HG02642 (cell line): ENCODE data around the gene DACT1.
A peak's percentile ranks its signal among the peaks of the same experiment; 100 is the strongest.

Source experiments
- ATAC-seq: cut with Tn5 transposase; IDR thresholded peaks from one replicate; pipeline ENCODE4 v1.9.1; 2021; ENCODE audit warnings: mild to moderate bottlenecking; ENCODE audit not compliant: unreplicated experiment, poor library complexity

The DACT1 gene

DNA sequence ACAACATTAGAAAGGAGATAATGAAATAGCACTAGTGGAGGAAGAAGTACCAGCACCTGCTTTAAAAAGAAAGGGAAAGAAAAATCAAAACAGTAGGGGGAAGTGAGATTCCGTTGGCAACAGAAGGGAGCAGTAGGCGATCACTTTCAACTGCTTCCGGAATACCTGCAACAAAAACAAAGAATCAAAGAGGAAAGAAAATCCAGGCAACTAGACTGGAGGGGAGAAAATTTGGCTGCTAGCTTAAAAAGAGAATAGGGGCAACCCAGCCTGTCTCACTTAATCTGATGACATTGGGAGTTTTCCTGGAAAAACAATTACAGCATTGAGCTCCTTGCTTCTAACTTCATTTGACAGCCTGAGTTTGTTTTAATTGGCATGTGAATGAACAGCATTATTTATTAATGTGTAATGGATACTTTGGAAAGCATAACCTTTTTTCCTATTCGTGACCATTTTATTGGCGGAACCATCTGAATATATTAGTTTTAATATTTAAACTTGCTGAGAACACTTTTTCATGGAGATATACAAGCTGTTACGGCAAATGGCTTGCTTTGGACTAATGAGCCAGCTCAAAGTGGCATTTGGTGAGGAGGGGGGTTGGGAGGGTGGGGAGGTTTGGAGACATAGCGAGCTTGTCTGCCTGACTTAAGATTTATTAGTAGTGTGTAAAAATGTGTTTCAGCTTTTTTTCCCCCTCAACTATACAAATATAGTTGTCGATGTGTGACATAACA lies 2.5 kb upstream of the DACT1 start:
- ATAC-seq = no peak

DNA sequence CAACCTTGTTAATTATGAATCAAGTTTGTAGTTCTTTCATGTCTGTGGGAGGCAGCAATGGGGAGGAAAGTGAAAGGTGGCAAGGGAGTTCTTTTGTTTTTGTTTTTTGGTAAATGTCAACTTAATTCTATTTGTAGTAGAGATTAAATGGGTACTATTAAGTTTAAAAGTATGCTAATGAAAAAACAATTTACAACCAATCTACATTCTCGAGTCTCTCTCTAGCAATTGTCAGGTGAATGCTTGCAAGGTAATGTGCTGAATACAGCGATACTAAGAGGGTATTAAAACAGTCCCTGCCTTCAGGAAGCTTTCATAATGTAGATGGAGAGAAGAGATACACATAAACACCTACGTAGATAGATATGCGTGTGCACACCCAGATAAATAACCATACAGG lies 1.6 kb upstream of the DACT1 start:
- no peak for ATAC-seq

DNA sequence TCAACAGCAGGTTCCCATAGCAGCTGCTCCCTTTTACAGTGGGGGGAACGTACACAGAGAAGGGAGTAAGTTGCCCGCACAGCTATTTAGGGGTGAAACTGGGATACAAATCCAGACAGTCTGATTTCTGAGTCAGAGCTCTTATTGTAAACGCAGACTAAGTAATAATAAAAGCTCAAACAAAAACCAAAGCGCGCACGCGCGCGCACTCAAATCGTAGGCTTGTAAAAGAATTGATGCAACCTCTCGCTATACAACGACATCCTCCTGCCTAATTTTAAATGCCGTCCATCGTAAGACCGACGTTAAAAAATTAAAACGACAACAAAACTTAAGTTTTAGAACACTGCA lies 747 bp upstream of the DACT1 start:
- no peak for ATAC-seq

DNA sequence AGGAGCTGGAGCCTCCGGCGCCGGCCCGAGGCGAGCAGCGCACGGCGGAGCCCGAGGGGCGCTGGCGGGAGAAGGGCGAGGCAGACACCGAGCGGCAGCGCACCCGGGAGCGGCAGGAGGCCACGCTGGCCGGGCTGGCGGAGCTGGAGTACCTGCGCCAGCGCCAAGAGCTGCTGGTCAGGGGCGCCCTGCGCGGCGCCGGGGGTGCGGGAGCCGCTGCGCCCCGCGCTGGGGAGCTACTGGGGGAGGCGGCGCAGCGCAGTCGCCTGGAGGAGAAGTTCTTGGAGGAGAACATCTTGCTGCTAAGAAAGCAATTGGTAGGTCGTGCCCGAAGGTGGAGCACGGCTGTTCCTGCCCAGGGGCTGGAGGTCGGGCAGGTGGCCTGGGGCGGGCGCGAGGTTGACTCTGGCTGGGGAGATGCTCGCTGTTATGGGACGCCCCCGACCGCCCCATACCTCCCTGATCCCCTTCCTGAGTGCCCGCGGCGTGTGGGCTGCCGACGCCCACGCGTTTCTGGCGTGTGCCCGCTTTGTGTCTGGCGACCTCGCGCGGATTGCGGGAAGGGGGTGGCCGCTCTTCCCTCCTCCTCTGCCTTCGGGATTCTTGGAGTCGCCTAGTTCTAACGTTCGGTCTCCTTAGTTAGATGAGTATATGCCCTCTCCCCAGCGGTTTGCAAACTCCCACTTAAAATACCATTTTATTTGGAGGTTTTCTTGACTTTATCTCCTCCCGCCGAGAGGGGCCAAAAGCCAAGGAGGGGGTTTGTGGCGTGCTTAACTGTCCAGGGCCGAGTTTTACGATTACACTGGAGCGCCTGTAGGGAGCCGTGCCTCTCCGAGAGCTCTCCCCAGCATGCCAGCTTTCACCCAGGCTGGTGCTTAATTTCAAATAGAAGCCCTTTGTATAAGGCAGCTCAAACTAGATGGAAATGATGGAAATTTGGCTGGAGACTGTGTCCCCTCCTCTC lies 752 bp downstream of the DACT1 start:
- ATAC-seq = peak; percentile 33

DNA sequence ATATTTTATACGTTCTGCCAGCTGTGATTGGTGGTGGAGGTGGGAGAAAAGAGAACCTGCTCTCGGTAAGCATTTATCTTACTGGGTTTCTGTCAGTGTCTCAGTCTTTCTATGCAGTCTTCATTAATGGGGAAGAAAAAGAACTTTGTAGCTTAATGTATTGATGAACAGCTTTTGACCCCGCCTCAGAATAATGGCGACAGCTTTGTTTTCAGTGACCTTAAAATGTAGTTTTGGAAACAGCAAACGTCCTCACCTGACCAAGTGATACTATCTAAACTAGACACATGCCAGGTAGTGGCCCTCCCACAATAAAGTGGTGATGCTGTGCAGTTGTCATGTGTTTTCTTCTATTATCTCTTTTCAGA lies 1.4 kb downstream of the DACT1 start:
- no peak for ATAC-seq

DNA sequence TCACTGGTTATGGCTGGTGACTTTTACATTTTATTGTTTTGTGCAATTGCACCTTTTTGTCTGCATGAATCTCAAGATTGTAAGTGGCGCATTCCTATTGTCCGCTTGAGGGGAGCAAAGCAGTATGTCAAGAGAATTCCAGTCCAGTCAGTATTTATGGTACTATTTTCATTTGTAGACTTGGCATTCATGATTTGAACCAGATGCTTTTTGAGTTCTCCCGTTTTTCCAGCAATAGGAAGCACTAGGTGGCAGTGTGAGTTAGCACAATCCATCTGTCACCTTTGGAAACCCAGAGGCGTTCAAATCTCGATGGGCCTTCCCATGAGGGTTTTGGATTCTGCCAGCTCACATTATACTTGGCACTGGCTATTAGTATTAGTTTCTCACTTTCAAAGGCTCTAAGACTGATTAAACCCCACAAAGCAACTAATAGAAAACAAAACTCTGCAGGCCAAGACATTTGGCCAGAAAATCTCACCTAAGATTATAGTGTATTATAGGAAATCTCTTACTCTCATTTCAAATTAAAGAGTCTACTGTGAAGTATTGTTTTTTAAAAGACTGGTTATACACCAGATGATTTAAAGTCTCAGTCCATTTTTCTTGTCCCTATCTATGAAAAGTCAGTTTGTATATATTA lies 2.2 kb downstream of the DACT1 start:
- ATAC-seq = no peak

DNA sequence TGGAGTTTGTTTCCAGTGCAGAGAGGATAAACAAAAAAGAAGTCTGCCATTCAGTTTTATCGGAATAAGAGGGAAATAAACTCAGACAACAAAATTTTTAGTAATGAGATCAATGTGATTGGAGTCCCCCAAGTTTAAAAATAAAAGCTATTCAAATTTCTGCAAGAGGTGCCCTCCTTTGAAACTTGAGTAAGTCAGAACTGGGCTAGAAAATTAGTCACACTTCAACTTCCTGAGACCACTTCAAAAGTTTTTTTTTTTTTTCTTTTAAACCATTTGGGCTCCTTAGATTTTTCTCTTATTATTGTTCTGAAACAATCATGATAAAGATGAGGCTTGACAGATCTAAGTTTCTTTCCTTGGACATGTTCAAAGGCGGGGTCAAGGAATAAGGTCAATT lies 3.2 kb downstream of the DACT1 start:
- ATAC-seq = no peak

DNA sequence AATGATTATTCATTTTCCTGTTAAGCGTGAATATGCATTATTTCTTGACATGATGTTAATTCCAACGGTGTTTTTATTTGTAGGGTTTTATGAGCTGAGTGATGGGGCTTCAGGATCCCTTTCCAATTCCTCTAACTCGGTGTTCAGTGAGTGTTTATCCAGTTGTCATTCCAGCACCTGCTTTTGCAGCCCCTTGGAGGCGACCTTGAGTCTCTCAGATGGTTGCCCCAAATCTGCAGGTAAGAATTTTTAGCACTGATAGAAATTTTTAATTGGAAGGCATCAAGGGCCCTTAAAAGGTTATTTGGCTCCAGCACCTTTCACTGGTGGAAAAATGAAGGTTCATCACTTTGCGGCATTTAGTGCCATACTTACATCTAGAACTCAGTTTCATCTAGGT lies 3.7 kb downstream of the DACT1 start:
- no peak for ATAC-seq

DNA sequence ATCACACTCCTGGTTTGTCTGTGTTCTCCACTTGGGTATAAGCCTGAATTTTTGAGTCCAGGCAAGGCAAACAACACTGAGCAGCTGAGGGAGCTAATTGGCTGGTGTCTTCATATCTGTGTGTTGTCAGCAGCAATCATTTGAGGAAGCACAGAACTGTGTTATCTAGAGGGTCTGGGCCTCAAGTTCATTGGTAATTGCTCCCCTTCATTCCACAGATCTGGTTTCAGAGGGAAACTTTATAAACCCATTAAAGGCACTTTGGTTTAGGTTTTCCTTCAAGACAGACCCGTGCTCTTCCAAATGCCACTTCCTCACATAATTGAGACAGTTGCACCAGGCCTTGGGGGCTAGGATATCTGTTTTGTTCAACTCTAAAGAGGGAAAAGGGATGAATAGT lies 5.6 kb downstream of the DACT1 start:
- no peak for ATAC-seq

DNA sequence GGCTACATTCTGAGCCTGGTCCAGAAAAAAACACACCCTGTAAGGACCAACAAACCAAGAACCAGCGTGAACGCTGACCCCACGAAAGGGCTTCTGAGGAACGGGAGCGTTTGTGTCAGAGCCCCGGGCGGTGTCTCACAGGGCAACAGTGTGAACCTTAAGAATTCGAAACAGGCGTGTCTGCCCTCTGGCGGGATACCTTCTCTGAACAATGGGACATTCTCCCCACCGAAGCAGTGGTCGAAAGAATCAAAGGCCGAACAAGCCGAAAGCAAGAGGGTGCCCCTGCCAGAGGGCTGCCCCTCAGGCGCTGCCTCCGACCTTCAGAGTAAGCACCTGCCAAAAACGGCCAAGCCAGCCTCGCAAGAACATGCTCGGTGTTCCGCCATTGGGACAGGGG lies 7.9 kb downstream of the DACT1 start:
- no peak for ATAC-seq

DNA sequence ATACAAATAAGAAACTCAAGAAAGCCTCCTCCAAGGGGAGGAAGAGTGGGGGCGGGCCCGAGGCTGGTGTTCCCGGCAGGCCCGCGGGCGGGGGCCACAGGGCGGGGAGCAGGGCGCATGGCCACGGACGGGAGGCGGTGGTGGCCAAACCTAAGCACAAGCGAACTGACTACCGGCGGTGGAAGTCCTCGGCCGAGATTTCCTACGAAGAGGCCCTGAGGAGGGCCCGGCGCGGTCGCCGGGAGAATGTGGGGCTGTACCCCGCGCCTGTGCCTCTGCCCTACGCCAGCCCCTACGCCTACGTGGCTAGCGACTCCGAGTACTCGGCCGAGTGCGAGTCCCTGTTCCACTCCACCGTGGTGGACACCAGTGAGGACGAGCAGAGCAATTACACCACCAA lies 8.7 kb downstream of the DACT1 start:
- ATAC-seq = no peak

DNA sequence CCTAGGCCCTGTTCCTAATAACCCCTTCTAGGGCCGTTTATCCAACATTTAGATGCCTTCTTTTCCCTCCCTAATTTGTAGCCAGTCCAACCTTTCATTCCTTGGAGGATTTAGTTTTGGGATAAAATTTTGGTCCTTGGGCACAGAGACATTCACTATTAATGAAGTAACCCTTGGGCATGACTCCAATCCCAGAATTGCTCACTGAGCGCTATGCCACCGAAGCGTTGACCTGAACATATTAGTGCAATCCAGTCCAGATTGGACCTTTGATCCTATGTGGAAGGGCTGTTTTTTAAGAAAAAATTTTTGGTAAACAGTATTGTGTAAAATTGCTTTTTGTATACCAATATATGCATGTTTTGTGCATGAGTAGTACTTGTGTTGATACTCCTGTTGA lies 10.0 kb downstream of the DACT1 start:
- ATAC-seq = no peak

DNA sequence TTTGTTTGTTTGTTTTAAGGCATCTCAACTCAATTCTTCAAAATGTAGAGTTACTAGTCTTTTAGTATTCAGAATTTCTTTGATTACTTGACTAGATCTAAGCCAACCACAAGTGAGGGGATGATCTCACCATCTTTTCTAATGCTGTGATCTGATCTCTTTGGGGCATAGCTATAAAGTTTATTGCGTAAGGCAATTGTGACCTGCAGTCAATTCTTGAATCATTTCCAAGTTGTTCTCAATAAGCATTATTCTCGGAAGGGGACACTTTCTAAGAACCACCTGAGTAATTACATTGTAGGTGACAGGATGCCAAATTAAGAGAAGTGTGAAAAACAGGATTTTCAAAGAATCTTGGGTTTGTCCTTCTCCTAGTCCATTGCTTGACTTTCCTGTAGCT lies 13.1 kb downstream of the DACT1 start:
- no peak for ATAC-seq

DNA sequence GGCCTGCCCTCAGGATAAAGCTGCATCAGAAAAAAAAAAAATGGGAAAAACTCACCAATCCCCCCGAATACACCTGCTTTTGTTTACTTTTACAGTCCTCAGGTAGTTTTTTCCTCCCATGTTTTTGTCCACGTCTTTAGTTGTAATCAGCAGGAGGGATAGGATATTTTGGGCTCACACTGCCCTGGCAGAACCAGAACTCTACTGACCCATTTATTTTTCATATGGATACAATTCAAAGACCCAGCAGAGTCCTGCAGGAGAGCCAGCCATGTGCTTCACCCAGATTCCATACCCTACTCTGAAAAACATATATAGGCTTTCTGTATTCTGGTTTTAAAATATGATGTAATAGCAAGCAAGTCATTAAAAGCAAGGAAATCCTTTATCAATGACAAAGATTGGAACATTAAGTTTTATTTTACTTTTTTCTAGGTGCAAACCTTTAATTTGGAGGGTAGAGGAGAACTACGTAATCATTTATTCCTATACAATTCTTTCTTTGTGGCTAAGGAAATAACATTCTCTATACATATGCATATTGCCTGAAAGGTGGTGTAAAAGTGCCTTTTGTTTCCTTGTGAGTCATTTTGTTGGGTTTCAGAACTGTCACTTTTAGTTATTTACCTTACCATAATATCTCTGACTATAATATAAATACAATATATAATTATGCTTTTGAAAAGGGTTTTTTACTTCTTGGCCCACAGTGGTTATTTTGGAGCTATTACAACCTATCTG lies 19.1 kb downstream of the DACT1 start:
- ATAC-seq = no peak

DNA sequence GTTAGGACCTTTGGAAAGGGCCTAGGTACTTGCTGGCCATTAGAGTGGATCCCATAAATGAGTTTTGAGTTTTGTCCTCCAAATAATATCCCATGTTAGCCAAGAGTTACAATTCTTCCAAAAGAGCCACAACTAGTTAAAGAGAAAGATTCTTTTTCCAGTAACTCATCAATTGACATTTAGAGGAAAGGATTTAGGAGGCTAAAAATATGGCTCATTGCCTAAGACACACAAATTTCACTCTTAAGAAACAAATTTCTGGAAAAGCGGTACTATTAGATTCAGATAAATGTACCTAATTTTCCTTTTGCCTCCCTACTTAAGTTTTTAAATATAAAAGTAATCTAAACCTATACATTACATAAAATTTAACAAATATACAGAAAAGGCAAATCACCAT lies 21.3 kb downstream of the DACT1 start:
- no peak for ATAC-seq

DNA sequence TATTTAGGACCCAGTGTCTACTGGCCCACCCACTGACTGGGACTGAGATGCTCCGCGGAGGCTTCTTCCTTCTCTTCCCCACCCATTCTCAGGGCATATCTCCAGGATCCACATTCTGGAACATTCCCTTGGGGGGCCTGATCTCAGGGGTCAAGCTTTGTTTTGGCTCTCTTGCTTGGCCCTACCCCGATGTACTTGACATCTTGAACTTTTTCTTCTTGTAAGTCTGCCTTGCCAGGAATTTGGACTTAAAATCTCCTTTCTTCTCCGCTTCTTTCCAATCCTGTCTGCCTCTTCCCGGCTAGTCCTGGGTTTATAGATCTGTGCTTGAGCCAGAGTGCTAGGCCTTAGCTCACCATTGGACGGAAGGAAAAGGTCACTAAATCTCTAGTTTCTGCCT lies 22.1 kb downstream of the DACT1 start:
- no peak for ATAC-seq

DNA sequence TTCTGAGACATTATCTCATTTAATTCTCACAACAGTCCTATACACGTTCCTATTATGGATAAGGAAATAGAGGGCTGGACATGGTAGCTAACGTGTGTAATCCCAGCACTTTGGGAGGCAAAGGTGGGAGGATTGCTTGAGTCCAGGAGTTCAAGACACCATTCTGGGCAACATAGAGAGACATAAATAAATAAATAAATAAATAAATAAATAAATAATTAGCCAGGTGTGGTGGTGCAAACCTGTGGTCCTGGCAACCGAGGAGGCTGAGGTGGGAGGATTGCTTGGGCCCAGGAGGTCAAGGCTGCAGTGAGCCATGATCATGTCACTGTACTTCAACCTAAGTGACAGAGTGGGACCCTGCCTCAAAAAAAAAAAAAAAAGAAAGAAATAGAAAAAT lies 22.6 kb downstream of the DACT1 start:
- no peak for ATAC-seq

DNA sequence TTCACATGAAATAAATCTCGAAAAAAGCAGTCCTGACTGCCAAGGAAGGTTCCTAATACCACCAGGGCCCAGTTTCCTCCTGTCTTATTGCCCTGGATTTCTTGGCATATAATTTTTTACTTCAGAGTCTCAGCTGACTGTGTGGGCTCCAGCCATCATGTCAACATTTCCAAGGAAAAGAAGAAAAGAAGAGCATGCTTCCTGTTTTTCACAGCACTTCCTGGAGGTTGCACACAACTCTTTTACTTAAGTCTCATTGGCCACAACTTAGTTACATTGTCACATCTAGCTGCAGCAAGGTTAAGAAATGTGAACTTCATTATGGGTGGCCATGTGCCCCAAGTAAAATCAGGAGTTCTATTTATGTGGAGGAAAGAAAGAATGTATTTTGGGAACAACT lies 24.3 kb downstream of the DACT1 start:
- no peak for ATAC-seq

DNA sequence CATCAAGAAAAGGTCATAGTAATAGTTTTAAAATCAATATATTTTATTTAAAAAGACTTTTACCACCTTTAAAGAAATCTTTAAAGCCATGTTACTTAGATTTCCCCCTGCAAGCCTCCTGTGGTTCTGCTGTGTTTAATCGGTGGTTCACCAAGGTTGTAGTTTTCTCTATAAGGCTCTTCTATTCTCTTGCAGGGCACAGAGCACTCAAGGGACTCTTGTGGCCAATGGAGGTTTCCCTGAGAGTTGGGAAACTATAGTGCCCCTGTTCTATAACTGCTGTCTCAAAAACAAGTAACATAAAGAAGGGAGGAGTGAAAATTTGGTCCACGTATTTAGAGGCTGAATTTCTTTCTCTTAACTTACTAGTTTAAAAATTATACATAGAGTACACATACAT lies 25.0 kb downstream of the DACT1 start:
- no peak for ATAC-seq

DNA sequence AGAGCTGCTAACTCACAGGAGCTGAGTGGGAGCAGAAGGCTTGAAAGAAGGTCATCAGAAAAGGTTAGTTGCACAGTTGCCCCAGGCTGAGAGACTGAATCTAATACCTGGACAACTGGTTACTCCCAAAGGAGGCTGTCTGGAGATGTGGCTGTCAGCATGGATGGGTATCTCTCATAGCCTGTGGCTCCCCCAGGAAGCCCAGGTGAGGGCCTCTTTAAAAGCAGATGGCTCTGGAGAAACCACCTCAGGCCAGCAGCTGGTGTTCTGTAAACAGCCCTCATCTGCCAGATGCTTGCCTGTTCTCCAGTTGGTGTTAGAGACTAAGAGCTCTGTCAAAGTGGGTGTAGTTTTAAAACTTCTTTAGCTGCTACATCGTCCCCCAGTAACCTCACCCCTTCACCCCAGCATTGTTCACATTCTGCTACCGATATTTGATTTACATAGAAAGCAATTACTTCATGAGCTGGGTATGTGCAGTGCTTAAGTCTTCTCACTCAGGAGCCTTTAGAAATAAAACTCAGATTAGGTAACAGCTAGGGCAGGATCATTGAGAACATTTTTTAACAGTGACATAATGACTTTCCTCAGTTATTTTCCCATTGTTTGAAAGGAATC lies 25.8 kb downstream of the DACT1 start:
- ATAC-seq = no peak
